GM10266 (cell line): ENCODE measurements around the gene CD200R1L.

Experiments used
- DNase-seq: peaks from one replicate; pipeline ENCODE4 v3.0.0; 2012; ENCODE audit errors: extremely low spot score
- TF ChIP-seq, protein P1 (sequence below): IDR thresholded peaks from 2 replicates; pipeline ENCODE4 v1.5.1; 2012; ENCODE audit warnings: mild to moderate bottlenecking, low read depth; ENCODE audit not compliant: control insufficient read depth, insufficient read depth; ENCODE audit errors: missing control alignments

CD200R1L gene

DNA sequence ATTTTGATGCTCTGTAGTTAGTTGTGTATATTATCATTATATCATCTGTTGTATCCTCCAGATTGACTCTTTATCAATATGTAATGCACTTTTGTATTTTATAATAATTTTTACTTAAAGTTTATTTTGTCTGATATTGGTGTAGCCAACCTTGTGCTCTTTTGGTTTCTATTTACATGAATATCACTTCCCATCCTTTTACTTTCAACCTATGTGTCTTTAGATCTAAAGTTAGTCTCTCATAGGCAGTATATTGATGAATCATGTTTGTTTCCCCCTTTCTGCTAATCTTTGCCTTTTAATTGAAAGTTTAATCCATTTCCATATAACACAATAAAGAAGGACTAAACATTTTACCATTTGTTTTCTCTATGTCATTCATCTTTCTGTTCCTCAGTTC lies 28.1 kb upstream of the CD200R1L start:
- TF ChIP-seq, protein P1, sequence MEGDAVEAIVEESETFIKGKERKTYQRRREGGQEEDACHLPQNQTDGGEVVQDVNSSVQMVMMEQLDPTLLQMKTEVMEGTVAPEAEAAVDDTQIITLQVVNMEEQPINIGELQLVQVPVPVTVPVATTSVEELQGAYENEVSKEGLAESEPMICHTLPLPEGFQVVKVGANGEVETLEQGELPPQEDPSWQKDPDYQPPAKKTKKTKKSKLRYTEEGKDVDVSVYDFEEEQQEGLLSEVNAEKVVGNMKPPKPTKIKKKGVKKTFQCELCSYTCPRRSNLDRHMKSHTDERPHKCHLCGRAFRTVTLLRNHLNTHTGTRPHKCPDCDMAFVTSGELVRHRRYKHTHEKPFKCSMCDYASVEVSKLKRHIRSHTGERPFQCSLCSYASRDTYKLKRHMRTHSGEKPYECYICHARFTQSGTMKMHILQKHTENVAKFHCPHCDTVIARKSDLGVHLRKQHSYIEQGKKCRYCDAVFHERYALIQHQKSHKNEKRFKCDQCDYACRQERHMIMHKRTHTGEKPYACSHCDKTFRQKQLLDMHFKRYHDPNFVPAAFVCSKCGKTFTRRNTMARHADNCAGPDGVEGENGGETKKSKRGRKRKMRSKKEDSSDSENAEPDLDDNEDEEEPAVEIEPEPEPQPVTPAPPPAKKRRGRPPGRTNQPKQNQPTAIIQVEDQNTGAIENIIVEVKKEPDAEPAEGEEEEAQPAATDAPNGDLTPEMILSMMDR, result no peak
- DNase-seq, result peak; percentile 9

GRCh38 chr3:112873632-112874031 lies 27.0 kb upstream of the CD200R1L start:
- TF ChIP-seq, protein P1, result no peak
- peak; percentile 21 for DNase-seq

DNA sequence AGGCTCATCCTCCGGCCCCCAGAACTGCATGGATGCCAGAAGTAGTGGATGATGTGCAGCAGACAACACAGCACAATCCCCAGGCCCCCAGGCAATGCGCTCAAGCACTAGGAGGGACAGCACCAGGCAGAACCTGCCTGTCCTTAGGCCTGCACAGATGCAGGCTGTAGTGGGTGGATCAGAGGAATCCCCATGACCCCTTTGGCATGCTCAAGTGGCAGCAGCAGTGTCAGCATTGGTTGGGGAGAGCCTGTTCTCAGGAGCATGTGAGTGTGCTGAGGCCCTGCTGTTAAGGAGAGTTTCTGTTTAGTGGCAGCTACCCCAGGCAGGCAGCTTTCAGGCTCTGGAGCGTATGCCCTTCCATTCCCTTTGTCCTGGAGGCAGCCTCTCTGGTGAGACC lies 25.1 kb upstream of the CD200R1L start:
- DNase-seq, result no peak

DNA sequence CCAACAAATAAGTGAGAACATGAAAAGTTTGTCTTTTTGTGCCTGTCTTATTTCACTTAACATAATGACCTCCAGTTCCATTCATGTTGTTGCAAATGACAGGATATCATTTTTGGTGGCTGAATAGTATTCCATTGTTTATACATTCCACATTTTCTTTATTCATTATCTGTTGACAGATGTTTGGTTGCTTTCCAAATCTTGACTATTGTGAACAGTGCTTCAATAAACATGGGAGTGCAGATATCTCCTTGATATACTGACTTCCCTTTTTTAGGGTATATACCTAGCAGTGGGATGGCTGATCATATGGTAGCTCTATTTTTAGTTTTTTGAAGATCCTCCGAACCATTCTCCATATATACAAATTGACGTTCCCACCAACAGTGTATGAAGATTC lies 19.1 kb upstream of the CD200R1L start:
- TF ChIP-seq, protein P1, result no peak
- no peak for DNase-seq

More for the DNA sequence above, 25.1 kb upstream of the CD200R1L start:
- TF ChIP-seq, protein P1, result no peak

- DNase-seq, result no peak
These were observed 14.2 kb upstream of the CD200R1L start for GRCh38 chr3:112860898-112861297.

GRCh38 chr3:112858410-112859069 lies 11.9 kb upstream of the CD200R1L start:
- TF ChIP-seq, protein P1, result no peak
- DNase-seq, result no peak

More at GRCh38 chr3:112860898-112861297, 14.2 kb upstream of the CD200R1L start:
- TF ChIP-seq, protein P1, result no peak

DNA sequence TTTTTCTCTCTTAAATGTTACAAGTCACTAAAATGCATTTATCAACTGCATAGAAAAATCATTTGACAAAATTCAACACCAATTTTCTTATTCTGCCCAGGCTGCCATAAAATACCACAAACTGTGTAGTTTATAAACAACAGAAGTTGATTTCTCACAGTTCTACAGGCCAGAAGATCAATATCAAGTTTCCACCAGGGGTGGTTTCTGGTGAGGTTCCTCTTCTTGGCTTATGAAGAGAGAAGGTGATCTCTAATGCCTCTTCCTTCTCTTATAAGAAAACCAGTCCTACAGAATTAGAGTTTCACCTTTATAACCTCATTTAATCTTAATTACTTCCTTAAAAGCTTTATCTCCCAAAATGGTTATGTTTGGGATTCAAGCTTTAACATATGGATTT lies 10.9 kb upstream of the CD200R1L start:
- DNase-seq, result no peak
- TF ChIP-seq, protein P1, result no peak
